ENCODE measurements around the gene IGSF11. TPM values are rescaled to one million over a fixed set of nuclear protein-coding genes. Genes with fewer than 3 reads are reported as not detected.

The IGSF11 gene
- total RNA-seq, 1 experiment from 2014 or later: not detected

DNA sequence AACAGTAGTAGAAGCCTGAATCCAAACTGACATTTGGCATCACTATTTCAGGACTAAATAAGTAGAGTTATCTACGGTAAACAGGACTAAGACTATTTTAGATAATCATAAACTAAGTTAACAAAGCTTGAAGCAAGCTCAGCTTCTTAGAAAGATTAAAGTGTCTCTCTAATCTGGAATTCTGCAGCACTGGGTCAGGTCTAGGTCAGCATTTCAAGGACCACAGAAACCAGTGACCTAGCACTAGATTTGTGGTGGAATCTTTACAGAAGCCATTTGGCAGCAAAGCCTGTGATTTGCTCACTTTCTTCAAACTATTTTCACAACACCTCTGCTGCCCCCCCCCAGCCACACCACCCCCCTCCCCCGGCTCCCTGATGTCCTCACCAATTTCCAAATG lies 37.5 kb downstream of the IGSF11 start:
- TF ChIP-seq, protein P1, sequence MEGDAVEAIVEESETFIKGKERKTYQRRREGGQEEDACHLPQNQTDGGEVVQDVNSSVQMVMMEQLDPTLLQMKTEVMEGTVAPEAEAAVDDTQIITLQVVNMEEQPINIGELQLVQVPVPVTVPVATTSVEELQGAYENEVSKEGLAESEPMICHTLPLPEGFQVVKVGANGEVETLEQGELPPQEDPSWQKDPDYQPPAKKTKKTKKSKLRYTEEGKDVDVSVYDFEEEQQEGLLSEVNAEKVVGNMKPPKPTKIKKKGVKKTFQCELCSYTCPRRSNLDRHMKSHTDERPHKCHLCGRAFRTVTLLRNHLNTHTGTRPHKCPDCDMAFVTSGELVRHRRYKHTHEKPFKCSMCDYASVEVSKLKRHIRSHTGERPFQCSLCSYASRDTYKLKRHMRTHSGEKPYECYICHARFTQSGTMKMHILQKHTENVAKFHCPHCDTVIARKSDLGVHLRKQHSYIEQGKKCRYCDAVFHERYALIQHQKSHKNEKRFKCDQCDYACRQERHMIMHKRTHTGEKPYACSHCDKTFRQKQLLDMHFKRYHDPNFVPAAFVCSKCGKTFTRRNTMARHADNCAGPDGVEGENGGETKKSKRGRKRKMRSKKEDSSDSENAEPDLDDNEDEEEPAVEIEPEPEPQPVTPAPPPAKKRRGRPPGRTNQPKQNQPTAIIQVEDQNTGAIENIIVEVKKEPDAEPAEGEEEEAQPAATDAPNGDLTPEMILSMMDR (conservative IDR thresholded peaks at IDR 0.05): no peak
- no peak for TF ChIP-seq EZH2 (IDR thresholded peaks at IDR 0.05; ENCODE audit: low read depth)
- DNase-seq: no peak
- no peaks in the 10 kb centered on the region for H3K27me3 ChIP-seq (ENCODE audit: insufficient read depth, low read depth)
- no peaks in the 10 kb centered on the region for H3K79me2 ChIP-seq (ENCODE audit: low read depth)
- H3K4me1 ChIP-seq (replicated peaks; ENCODE audit: insufficient read depth): no peaks in the 10 kb centered on the region
- H3K9me2 ChIP-seq (ENCODE audit: insufficient read depth): no peaks in the 10 kb centered on the region
- no peak overlapping the region for H3K4me3 ChIP-seq
- H3F3A ChIP-seq (ENCODE audit: insufficient read depth, low read depth): no peaks in the 10 kb centered on the region
- no peak overlapping the region for H3K4me2 ChIP-seq
- no peak overlapping the region for H3K27ac ChIP-seq
- BruUV-seq (replicated peaks): no TSS peak
- ChIA-PET CTCF (no interaction called here), POLR2A (ENCODE audit: unreplicated experiment) (no interaction called here)
- H4K20me1 ChIP-seq (ENCODE audit: insufficient read depth): no peaks in the 10 kb centered on the region
- H2AFZ ChIP-seq: no peak overlapping the region
- intact Hi-C loops (cut with micrococcal nuclease; ENCODE audit: unreplicated experiment): no loop called here
- H3K36me3 ChIP-seq (ENCODE audit: low read depth): no peaks in the 10 kb centered on the region
- H3K9me3 ChIP-seq (ENCODE audit: insufficient read depth, low read depth): no peaks in the 10 kb centered on the region

DNA sequence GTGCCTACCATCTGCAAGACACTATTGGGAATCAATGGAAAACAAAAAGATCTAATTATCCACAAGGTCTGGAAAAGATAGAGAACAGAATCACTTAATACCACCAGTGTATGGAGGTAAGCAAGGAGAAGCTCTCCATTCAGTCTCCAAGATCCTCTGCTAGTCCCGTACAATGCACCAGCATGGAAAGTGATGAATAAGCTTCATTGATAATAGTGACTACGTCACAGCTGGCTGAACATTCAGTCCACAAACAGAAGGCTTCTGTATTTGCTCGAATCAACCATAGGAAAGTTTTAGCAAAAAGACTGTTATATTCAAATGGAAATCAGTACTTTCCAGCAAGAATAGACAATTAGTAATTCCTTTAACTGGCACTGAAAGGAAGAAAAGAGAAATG lies 42.9 kb downstream of the IGSF11 start:
- no peaks in the 10 kb centered on the region for H3K4me1 ChIP-seq (replicated peaks; ENCODE audit: insufficient read depth)
- H2AFZ ChIP-seq: no peak overlapping the region
- H4K20me1 ChIP-seq (ENCODE audit: insufficient read depth): no peaks in the 10 kb centered on the region
- TF ChIP-seq, protein P1 (conservative IDR thresholded peaks at IDR 0.05): no peak
- no peaks in the 10 kb centered on the region for H3K9me3 ChIP-seq (ENCODE audit: insufficient read depth, low read depth)
- H3K9me2 ChIP-seq (ENCODE audit: insufficient read depth): no peaks in the 10 kb centered on the region
- H3F3A ChIP-seq (ENCODE audit: insufficient read depth, low read depth): no peaks in the 10 kb centered on the region
- H3K27ac ChIP-seq: no peak overlapping the region
- ChIA-PET CTCF (no interaction called here), POLR2A (ENCODE audit: unreplicated experiment) (interaction anchor here (0.7 kb wide), 1 partner anchor 232 kb away, joined by 3 read pairs; no protein-coding TSS in a partner anchor)
- no peak overlapping the region for H3K4me3 ChIP-seq
- H3K79me2 ChIP-seq (ENCODE audit: low read depth): no peaks in the 10 kb centered on the region
- no peaks in the 10 kb centered on the region for H3K36me3 ChIP-seq (ENCODE audit: low read depth)
- no peak for DNase-seq
- no peak overlapping the region for H3K4me2 ChIP-seq
- H3K27me3 ChIP-seq (ENCODE audit: insufficient read depth, low read depth): no peaks in the 10 kb centered on the region
- intact Hi-C loops (cut with micrococcal nuclease; ENCODE audit: unreplicated experiment): no loop called here
- no TSS peak for BruUV-seq (replicated peaks)

DNA sequence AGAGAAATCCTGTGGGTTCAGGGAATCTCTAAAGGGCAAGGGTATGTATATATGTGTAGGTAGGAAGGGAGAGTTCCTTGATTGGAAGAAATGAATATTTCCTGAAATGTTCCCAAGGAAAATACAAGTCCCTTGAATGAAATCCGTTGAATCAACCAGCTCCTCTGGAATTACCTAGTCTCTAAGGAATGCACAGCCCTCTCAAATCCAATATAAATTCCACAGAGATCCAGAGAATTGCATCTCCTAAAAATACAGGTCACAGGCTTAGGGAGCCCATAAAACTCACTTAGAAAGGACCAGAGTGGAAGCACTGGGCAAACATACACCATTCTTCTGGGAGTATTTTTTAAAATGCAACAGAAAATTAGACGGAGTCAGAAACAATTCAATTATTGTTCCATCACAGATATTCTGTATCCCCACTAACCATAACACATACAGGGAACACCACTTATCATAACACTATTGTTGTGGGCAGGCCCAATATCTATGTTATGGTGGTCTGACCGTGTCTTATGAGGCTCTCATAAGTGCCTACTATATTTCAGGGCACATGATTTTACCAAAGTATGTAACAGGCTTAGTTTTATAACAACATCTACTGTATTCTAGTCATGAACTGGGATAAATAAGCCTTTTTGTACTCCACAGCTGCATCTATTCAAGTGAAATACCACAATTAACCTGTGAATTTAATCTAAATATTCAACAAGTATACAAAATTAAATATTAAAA lies 43.7 kb downstream of the IGSF11 start:
- no peak overlapping the region for H3K4me2 ChIP-seq
- no peak overlapping the region for H3K4me3 ChIP-seq
- no peak for DNase-seq
- H3K9me3 ChIP-seq (ENCODE audit: insufficient read depth, low read depth): no peaks in the 10 kb centered on the region
- intact Hi-C loops (cut with micrococcal nuclease; ENCODE audit: unreplicated experiment): no loop called here
- no TSS peak for BruUV-seq (replicated peaks)
- POLR2A ChIA-PET (ENCODE audit: unreplicated experiment): interaction anchor here (0.6 to 0.7 kb wide), 2 partner anchors 232 to 331 kb away, joined by 3 to 4 read pairs; no protein-coding TSS in a partner anchor
- H3K4me1 ChIP-seq (replicated peaks; ENCODE audit: insufficient read depth): no peaks in the 10 kb centered on the region
- no peaks in the 10 kb centered on the region for H3K79me2 ChIP-seq (ENCODE audit: low read depth)
- no peaks in the 10 kb centered on the region for H4K20me1 ChIP-seq (ENCODE audit: insufficient read depth)
- H3K27ac ChIP-seq: no peak overlapping the region
- H2AFZ ChIP-seq: no peak overlapping the region
- H3K27me3 ChIP-seq (ENCODE audit: insufficient read depth, low read depth): no peaks in the 10 kb centered on the region
- H3F3A ChIP-seq (ENCODE audit: insufficient read depth, low read depth): no peaks in the 10 kb centered on the region
- CTCF ChIA-PET: no interaction called here
- H3K9me2 ChIP-seq (ENCODE audit: insufficient read depth): no peaks in the 10 kb centered on the region
- TF ChIP-seq, protein P1 (conservative IDR thresholded peaks at IDR 0.05): no peak
- TF ChIP-seq EZH2 (IDR thresholded peaks at IDR 0.05; ENCODE audit: low read depth): no peak
- no peaks in the 10 kb centered on the region for H3K36me3 ChIP-seq (ENCODE audit: low read depth)

Data from PC-9 (cell line).